GM12801 (cell line): Measurements from ENCODE around the gene RPS4Y2.

ENCODE experiments used
- TF ChIP-seq, protein P1 (sequence below): IDR thresholded peaks from one replicate; pipeline ENCODE4 v1.5.1; 2011; ENCODE audit warnings: control low read depth; ENCODE audit not compliant: insufficient read length; ENCODE audit errors: extremely low read depth

RPS4Y2 gene

GRCh38 chrY:20755808-20756207 lies at the start of gene RPS4Y2:
Gene RPS4Y2, plus strand, starts transcription at chrY:20756108. Its CDS starts 56 bp downstream, at chrY:20756164.
- TF ChIP-seq, protein P1, sequence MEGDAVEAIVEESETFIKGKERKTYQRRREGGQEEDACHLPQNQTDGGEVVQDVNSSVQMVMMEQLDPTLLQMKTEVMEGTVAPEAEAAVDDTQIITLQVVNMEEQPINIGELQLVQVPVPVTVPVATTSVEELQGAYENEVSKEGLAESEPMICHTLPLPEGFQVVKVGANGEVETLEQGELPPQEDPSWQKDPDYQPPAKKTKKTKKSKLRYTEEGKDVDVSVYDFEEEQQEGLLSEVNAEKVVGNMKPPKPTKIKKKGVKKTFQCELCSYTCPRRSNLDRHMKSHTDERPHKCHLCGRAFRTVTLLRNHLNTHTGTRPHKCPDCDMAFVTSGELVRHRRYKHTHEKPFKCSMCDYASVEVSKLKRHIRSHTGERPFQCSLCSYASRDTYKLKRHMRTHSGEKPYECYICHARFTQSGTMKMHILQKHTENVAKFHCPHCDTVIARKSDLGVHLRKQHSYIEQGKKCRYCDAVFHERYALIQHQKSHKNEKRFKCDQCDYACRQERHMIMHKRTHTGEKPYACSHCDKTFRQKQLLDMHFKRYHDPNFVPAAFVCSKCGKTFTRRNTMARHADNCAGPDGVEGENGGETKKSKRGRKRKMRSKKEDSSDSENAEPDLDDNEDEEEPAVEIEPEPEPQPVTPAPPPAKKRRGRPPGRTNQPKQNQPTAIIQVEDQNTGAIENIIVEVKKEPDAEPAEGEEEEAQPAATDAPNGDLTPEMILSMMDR = no peak

- TF ChIP-seq, protein P1 = no peak
Observed at GRCh38 chrY:20714391-20714790, 41.5 kb upstream of the RPS4Y2 start.

DNA sequence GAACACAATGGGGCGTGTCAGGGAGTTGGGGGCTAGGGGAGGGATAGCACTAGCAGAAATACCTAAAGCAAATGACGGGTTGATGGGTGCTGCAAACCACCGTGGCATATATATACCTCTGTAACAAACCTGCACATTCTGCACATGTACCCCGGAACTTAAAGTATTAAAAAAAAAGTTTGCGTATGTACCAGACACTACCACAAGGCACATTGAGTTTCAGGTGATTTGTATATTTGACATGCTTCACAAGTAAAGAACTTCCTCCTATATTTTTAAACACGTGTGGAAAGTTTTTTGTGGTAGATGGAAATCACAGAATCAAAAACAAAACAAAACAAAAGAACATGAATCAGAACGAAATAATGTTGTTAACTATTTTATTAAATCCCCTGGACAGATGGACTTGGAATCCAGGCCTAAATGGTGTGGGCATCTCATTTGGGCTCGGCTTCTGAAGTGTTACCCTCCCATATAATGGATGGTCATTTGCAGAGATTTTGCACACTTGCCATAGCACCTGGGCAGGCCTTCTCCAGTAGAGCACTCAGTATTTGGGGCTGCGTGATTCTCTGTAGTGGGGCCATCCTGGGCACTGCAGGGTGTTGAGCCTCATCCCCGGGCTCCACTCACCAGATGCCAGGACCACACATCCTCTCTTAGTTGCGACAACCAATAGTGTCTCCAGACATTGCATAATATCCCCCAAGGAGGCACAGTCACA lies 29.6 kb upstream of the RPS4Y2 start:
- TF ChIP-seq, protein P1 = no peak

DNA sequence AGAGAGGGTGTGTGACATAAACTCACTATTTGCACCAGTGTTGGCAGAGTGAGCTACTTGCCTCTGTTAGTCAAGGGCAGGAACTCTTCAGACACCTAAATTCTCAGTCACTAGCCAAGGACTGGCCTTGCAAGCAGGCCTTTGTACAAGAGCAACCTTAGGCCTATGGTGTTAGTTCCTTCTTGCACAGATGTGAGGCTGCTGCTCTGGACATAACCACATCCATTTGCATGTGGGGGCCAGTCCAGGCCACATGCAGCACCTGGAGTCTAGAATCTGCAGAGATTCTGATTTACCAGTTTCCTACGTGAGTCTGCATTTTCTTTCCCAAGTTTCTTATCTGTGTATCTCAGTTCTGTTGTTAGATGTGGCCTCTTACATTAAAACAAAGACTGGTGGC lies 20.7 kb upstream of the RPS4Y2 start:
- TF ChIP-seq, protein P1 = no peak

DNA sequence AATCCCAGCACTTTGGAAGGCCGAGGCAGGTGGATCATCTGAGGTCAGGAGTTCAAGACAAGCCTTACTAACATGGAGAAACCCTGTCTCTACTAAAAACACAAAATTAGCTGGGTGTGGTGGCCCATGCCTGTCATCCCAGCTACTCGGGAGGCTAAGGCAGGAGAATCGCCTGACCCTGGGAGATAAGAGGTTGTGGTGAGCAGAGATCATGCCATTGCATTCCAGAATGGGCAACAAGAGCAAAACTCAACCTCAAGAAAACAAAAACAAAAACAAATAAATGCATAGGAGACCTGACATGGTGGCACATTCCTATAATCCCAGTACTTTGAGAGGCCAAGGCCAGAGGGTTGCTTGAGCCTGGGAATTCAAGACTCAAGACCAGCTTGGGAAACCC lies 16.1 kb upstream of the RPS4Y2 start:
- TF ChIP-seq, protein P1 = no peak

- TF ChIP-seq, protein P1 = no peak
Observed at GRCh38 chrY:20740609-20741008, 15.3 kb upstream of the RPS4Y2 start.

- TF ChIP-seq, protein P1 = no peak
Observed at GRCh38 chrY:20745060-20745459, 10.8 kb upstream of the RPS4Y2 start.

DNA sequence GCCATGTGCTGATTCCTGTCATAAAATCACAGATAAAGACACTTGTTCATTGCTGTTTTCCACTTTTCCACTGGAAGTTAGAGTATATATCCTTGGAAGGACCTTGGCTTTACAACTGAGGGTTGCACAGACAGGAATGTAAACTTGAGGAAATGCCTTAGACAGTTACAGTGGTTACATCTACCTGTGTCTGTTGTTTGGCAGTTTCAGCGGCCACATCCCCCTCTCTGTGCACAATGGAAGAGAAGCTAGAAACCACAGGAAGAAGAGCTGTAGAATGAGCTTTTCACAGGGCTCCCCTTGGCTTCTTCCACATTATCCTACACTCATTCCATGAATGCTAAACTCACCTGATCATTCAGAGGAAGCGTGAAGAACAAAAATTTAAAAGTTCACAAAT lies 9.0 kb upstream of the RPS4Y2 start:
- TF ChIP-seq, protein P1 = no peak
